Measurements from ENCODE around the gene VSIG8. TPM values are rescaled to one million over a fixed set of nuclear protein-coding genes. Genes with fewer than 3 reads are reported as not detected.
"Not testable (repeated sequence)": the region's sequence is repeated elsewhere in the genome, so short reads cannot be mapped to it uniquely, and the experiment has no call there.

VSIG8 gene
- total RNA-seq, 1 donor = not detected

DNA sequence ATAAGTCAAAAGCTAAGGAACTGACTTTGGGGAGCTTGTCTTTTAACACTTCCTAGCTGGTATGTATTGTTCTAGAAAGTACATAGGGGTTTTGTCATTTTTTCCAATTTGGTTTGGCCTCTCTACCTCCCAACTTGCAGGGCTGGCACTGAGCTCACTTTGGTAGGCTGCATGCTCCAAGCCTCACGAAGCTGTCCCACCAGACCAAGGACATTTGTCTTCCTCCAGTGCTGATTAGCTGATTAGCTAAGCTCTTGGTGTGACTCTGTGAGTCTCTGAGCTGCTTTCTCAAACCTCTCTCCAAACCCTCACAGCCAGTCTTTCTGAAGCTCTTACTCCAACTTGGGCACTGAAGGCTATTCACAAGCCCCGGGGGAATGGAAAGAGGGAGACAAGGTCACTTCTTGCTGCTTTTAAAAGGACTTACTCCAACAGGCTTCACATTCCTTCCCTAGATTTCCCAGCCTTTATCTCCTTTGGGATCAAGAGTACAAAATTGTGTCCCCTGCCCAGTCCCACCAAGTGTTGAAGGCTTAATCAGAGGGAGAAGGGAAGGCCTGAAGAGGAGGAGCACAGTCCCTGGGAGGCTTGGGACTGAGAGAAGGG lies 38.4 kb upstream of the VSIG8 start:
- no peak for TF ChIP-seq CTCF (IDR thresholded peaks at IDR 0.05; ENCODE audit: insufficient read depth, low read length)
- DNase-seq (ENCODE audit: low read depth) = no peak
- H3K4me3 ChIP-seq (ENCODE audit: low read depth, low read length) = no peak overlapping the region

DNA sequence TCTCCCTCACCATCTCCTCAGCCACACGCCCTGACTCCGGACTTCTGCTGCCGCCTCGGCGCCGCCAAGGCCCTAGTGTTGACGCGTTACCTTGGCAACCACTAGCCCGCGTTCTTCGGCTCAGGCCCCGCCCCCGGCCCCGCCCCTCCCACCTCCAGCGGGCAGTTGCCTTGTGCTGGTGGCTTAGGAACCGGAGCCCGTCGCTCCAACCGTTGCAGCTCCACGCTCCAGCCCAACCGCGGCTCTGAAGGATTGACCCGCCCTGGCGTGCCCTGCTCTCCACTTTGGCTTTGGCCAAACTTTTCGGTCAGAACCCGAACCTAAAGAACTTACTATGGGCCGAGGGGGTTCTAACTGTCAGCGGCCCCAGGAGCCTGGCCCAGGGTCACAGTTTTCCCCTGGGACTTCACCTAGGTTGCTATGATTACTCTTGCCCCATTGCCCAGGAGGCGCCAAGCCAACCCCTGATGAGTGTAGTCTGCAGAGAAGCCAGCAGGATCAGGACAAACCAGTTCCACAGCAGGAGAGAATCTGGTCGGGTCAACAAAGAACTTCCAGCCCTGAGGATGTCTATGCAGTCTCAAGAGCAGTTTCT lies 37.7 kb upstream of the VSIG8 start, which contains the start of gene CFAP45:
CFAP45 (minus strand) TSS at position 80 of the 595 bp plus-strand sequence; CDS start at position 13, 67 bp downstream.
- no peak within 1 kb of the TSS for H3K4me3 ChIP-seq (ENCODE audit: low read depth, low read length)
- peak; percentile 55 for DNase-seq (ENCODE audit: low read depth)
- TF ChIP-seq CTCF (IDR thresholded peaks at IDR 0.05; ENCODE audit: insufficient read depth, low read length) = no peak

DNA sequence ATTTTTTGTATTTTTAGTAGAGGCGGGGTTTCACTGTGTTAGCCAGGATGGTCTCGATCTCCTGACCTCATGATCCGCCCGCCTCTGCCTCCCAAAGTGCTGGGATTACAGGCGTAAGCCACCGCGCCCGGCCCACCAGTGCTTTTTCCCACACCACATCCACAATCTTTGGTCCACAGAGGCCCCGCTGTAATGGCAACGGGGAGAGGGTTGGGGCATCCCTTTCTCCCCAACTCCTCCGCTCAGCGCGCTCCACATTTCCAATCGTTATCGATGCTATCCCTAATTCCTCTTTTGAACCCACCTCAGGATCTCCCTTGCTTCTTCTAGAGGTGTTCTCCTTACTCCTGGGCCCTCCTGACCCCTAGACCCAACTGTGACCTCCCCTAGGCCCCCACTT lies 37.2 kb upstream of the VSIG8 start:
- H3K4me3 ChIP-seq (ENCODE audit: low read depth, low read length); DNase-seq (ENCODE audit: low read depth): not testable (repeated sequence)

GRCh38 chr1:159898527-159898926 lies 36.1 kb upstream of the VSIG8 start:
- no peak for DNase-seq (ENCODE audit: low read depth)
- no peak for TF ChIP-seq CTCF (IDR thresholded peaks at IDR 0.05; ENCODE audit: insufficient read depth, low read length)
- no peak overlapping the region for H3K4me3 ChIP-seq (ENCODE audit: low read depth, low read length)

- H3K4me3 ChIP-seq (ENCODE audit: low read depth, low read length) = no peak overlapping the region
- no peak for DNase-seq (ENCODE audit: low read depth)
- TF ChIP-seq CTCF (IDR thresholded peaks at IDR 0.05; ENCODE audit: insufficient read depth, low read length) = no peak
Measured at GRCh38 chr1:159897962-159898361, 35.5 kb upstream of the VSIG8 start.

DNA sequence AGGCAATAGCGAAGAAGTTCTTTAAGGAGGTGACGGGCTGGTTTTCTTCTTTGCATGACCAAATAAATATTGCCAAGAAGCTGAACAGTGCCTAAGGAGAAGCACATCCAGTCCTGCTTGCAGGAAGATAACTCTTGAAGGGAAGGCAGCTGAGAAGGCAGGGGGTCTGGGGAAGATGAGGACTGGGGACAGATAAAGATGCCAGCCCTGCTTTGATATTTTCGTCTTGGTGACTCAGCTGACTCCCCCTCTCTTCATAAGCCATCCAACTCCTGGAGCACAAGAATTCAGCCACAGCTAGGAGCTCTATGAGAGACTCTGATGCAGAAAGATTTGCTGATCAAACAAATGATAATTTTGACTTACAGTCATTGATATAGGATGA lies 34.1 kb upstream of the VSIG8 start:
- DNase-seq (ENCODE audit: low read depth) = no peak
- no peak for TF ChIP-seq CTCF (IDR thresholded peaks at IDR 0.05; ENCODE audit: insufficient read depth, low read length)
- no peak overlapping the region for H3K4me3 ChIP-seq (ENCODE audit: low read depth, low read length)

DNA sequence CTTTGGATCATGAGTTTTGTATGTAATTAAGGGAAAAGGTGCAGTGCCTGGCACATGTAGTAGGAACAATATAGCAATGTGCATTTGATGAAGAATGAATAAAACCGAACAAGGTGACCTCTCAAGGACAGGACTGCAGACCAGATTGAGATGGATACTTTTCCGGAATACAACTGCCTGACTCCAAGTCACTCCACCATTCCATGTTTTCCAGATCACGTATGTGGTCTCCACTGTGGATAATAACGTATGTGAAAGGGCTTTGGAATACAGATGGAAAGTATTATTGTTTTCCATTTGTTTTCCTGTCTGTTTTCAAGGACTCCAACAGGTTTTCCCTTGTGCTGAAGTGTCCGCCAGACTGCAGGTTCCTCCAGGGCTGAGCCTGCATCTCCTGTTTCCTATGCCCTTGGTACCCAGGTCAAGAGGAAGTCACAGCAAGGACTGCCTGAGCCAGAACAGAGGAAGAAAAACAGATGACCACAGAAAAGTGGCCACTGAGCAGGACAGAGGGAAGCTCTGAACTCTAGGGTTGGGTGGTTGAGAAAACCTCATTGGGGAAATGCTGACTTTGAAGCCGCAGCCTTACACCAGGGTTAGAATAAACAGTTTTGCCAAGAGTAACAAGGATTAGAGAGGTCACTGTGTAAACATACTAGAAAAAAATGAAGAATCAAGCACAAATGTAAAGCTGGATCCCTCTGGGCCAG lies 33.5 kb upstream of the VSIG8 start:
- TF ChIP-seq CTCF (IDR thresholded peaks at IDR 0.05; ENCODE audit: insufficient read depth, low read length) = no peak
- DNase-seq (ENCODE audit: low read depth) = no peak
- no peak overlapping the region for H3K4me3 ChIP-seq (ENCODE audit: low read depth, low read length)
